ENCODE results near the gene NUDT4.

NUDT4 gene

GRCh38 chr12:93377252-93378195, at the start of gene NUDT4:
NUDT4 (plus strand) TSS chr12:93377925; CDS start chr12:93378323, 398 bp downstream.
- DNase-seq (ENCODE audit: low read depth), result peak; percentile 97

GRCh38 chr12:93333054-93333453, 44.7 kb upstream of the NUDT4 start:
- no peak for DNase-seq (ENCODE audit: low read depth)

GRCh38 chr12:93333828-93334227, 43.9 kb upstream of the NUDT4 start:
- no peak for DNase-seq (ENCODE audit: low read depth)

GRCh38 chr12:93335603-93336162, 42.0 kb upstream of the NUDT4 start:
- DNase-seq (ENCODE audit: low read depth), result no peak

GRCh38 chr12:93336291-93336741, 41.4 kb upstream of the NUDT4 start:
- DNase-seq (ENCODE audit: low read depth), result no peak

- DNase-seq (ENCODE audit: low read depth), result no peak
These were observed 39.1 kb upstream of the NUDT4 start for GRCh38 chr12:93338598-93338997.

GRCh38 chr12:93339695-93340094, 38.0 kb upstream of the NUDT4 start:
- DNase-seq (ENCODE audit: low read depth), result no peak

GRCh38 chr12:93341409-93342049, 36.2 kb upstream of the NUDT4 start:
- DNase-seq (ENCODE audit: low read depth), result no peak

GRCh38 chr12:93347054-93347785, 30.5 kb upstream of the NUDT4 start:
- DNase-seq (ENCODE audit: low read depth), result no peak

- DNase-seq (ENCODE audit: low read depth), result no peak
These were observed 28.9 kb upstream of the NUDT4 start for GRCh38 chr12:93348575-93349435.

GRCh38 chr12:93351726-93352125, 26.0 kb upstream of the NUDT4 start:
- no peak for DNase-seq (ENCODE audit: low read depth)

GRCh38 chr12:93352321-93352720, 25.4 kb upstream of the NUDT4 start:
- DNase-seq (ENCODE audit: low read depth), result no peak

- DNase-seq (ENCODE audit: low read depth), result no peak
These were observed 21.5 kb upstream of the NUDT4 start for GRCh38 chr12:93356214-93356613.

GRCh38 chr12:93358058-93358457, 19.7 kb upstream of the NUDT4 start:
- DNase-seq (ENCODE audit: low read depth), result no peak

- no peak for DNase-seq (ENCODE audit: low read depth)
These were observed 18.9 kb upstream of the NUDT4 start for GRCh38 chr12:93358821-93359220.

GRCh38 chr12:93360688-93361087, 17.0 kb upstream of the NUDT4 start:
- DNase-seq (ENCODE audit: low read depth), result no peak

- DNase-seq (ENCODE audit: low read depth), result no peak
These were observed 16.4 kb upstream of the NUDT4 start for GRCh38 chr12:93361151-93361919.

- DNase-seq (ENCODE audit: low read depth), result no peak
These were observed 13.9 kb upstream of the NUDT4 start for GRCh38 chr12:93363841-93364297.

- DNase-seq (ENCODE audit: low read depth), result no peak
These were observed 11.9 kb upstream of the NUDT4 start for GRCh38 chr12:93365616-93366405.
